ENCODE results near the gene PGP. TPM values are rescaled to one million over a fixed set of nuclear protein-coding genes. Genes with fewer than 3 reads are reported as not detected.

PGP gene
- total RNA-seq, 2 donors from 2014 or later: 31.0 to 32.0 TPM

- Mint-ChIP-seq H3K4me1 (no peaks in the 10 kb centered on the region), H3K27ac (no peak overlapping the region), H3K9me3 (no peaks in the 10 kb centered on the region), H3K27me3 (ENCODE audit: insufficient read depth) (no peaks in the 10 kb centered on the region), H3K36me3 (ENCODE audit: low read depth) (peaks cover 6% of the 10 kb centered on the region), H3K4me3 (no peak overlapping the region)
- TF ChIP-seq CTCF (conservative IDR thresholded peaks at IDR 0.05): no peak
- no peak overlapping the region for H3K4me3 ChIP-seq (ENCODE audit: low read length)
- no peak overlapping the region for H3K9ac ChIP-seq (ENCODE audit: extremely low read depth, low read length, poor library complexity, severe bottlenecking)
- no peaks in the 10 kb centered on the region for H3K36me3 ChIP-seq (ENCODE audit: control insufficient read depth, insufficient read depth, low read length)
- no peaks in the 10 kb centered on the region for H3K27me3 ChIP-seq (ENCODE audit: control insufficient read depth, insufficient read depth, low read length, poor library complexity, severe bottlenecking)
- H3K27ac ChIP-seq (ENCODE audit: low read depth, low read length): no peak overlapping the region
- no peak for DNase-seq
- no peaks in the 10 kb centered on the region for H3K4me1 ChIP-seq (ENCODE audit: control insufficient read depth, insufficient read depth, low read length)
- WGBS, 2 experiments (ENCODE audit: insufficient coverage in 1 of 2, insufficient read length in 1 of 2): 96 to 98% methylated on average over 14 to 20 of the region's 20 CpGs
- no peaks in the 10 kb centered on the region for H3K9me3 ChIP-seq (ENCODE audit: control insufficient read depth, low read length)
These were observed 32.7 kb downstream of the PGP start for GRCh38 chr16:2181952-2182351.

- Histone ChIP-seq H3K9ac (ENCODE audit: extremely low read depth, low read length, poor library complexity, severe bottlenecking) (no peak overlapping the region), H3K27ac (ENCODE audit: low read depth, low read length) (no peak overlapping the region), H3K27me3 (ENCODE audit: control insufficient read depth, insufficient read depth, low read length, poor library complexity, severe bottlenecking) (no peaks in the 10 kb centered on the region), H3K4me1 (ENCODE audit: control insufficient read depth, insufficient read depth, low read length) (no peaks in the 10 kb centered on the region), H3K36me3 (ENCODE audit: control insufficient read depth, insufficient read depth, low read length) (no peaks in the 10 kb centered on the region), H3K9me3 (ENCODE audit: control insufficient read depth, low read length) (no peaks in the 10 kb centered on the region), H3K4me3 (ENCODE audit: low read length) (no peak overlapping the region)
- Mint-ChIP-seq H3K4me3 (no peak overlapping the region), H3K27ac (no peak overlapping the region), H3K27me3 (ENCODE audit: insufficient read depth) (no peaks in the 10 kb centered on the region), H3K36me3 (ENCODE audit: low read depth) (peaks cover 8% of the 10 kb centered on the region), H3K4me1 (no peaks in the 10 kb centered on the region), H3K9me3 (no peaks in the 10 kb centered on the region)
- no peak for TF ChIP-seq CTCF (conservative IDR thresholded peaks at IDR 0.05)
- DNase-seq: peak; percentile 68
- WGBS, 2 experiments (ENCODE audit: insufficient coverage in 1 of 2, insufficient read length in 1 of 2): 93 to 94% methylated on average over 29 to 46 of the region's 46 CpGs
These were observed 33.4 kb downstream of the PGP start for GRCh38 chr16:2180962-2181923.

GRCh38 chr16:2180461-2180860, 34.2 kb downstream of the PGP start:
- Histone ChIP-seq H3K27me3 (ENCODE audit: control insufficient read depth, insufficient read depth, low read length, poor library complexity, severe bottlenecking) (no peaks in the 10 kb centered on the region), H3K4me3 (ENCODE audit: low read length) (no peak overlapping the region), H3K27ac (ENCODE audit: low read depth, low read length) (no peak overlapping the region), H3K9me3 (ENCODE audit: control insufficient read depth, low read length) (no peaks in the 10 kb centered on the region), H3K4me1 (ENCODE audit: control insufficient read depth, insufficient read depth, low read length) (no peaks in the 10 kb centered on the region), H3K36me3 (ENCODE audit: control insufficient read depth, insufficient read depth, low read length) (no peaks in the 10 kb centered on the region), H3K9ac (ENCODE audit: extremely low read depth, low read length, poor library complexity, severe bottlenecking) (no peak overlapping the region)
- 95 to 96% methylated on average over 21 to 43 of the region's 43 CpGs for WGBS, 2 experiments (ENCODE audit: insufficient coverage in 1 of 2, insufficient read length in 1 of 2)
- Mint-ChIP-seq H3K4me1 (no peaks in the 10 kb centered on the region), H3K36me3 (ENCODE audit: low read depth) (peaks cover 12% of the 10 kb centered on the region), H3K27me3 (ENCODE audit: insufficient read depth) (no peaks in the 10 kb centered on the region), H3K9me3 (no peaks in the 10 kb centered on the region), H3K4me3 (no peak overlapping the region), H3K27ac (no peak overlapping the region)
- no peak for DNase-seq
- TF ChIP-seq CTCF (conservative IDR thresholded peaks at IDR 0.05): no peak
